K562 (cell line): ENCODE results near the gene KRAS. TPM values are rescaled to one million over a fixed set of nuclear protein-coding genes. Genes with fewer than 3 reads are reported as not detected.
A peak's percentile ranks its signal among the peaks of the same experiment; 100 is the strongest.

Experiments
- CBFA2T3 ChIP-seq: fragments of 450-650 bp; IDR thresholded peaks from 2 replicates; pipeline ENCODE4 v1.6.1; 2017
- CEBPB ChIP-seq: fragments of 450-650 bp; IDR thresholded peaks from 2 replicates; pipeline ENCODE4 v1.6.1; 2016; ENCODE audit warnings: missing genetic modification characterization, missing compliant biosample characterization
- DDX20 ChIP-seq: fragments of 450-650 bp; IDR thresholded peaks from 2 replicates; pipeline ENCODE4 v1.6.1; 2016; ENCODE audit warnings: missing genetic modification characterization, low read depth, mild to moderate bottlenecking, missing compliant biosample characterization, moderate library complexity
- IFI16 ChIP-seq: fragments of 250-450 bp; sonication (Bioruptor Pico); IDR thresholded peaks from 2 replicates; pipeline ENCODE4 v2.1.2; 2022; ENCODE audit warnings: mild to moderate bottlenecking, inconsistent platforms
- L3MBTL2 ChIP-seq: fragments of 450-650 bp; IDR thresholded peaks from 2 replicates; pipeline ENCODE4 v1.6.1; 2016; ENCODE audit warnings: mild to moderate bottlenecking, moderate library complexity
- NBN ChIP-seq: fragments of 450-650 bp; IDR thresholded peaks from 2 replicates; pipeline ENCODE4 v1.6.1; 2016; ENCODE audit warnings: low read depth, mild to moderate bottlenecking
- NCOA2 ChIP-seq, 2 experiments: fragments of 450-650 bp; IDR thresholded peaks; 2 replicates each; pipeline ENCODE4 v1.6.1; 2018; ENCODE audit warnings: mild to moderate bottlenecking in 2 of 2, moderate library complexity in 1 of 2; ENCODE audit not compliant: partially characterized antibody in 2 of 2
- NFATC3 ChIP-seq: fragments of 450-650 bp; IDR thresholded peaks from 2 replicates; pipeline ENCODE4 v1.6.1; 2017; ENCODE audit warnings: mild to moderate bottlenecking
- POLR2AphosphoS5 ChIP-seq: IDR thresholded peaks from 2 replicates; pipeline ENCODE4 v1.6.1; 2011; ENCODE audit warnings: mild to moderate bottlenecking, low read depth, low read length, moderate library complexity; ENCODE audit not compliant: control insufficient read depth, insufficient read depth
- RAD51 ChIP-seq: fragments of 450-650 bp; IDR thresholded peaks from 2 replicates; pipeline ENCODE4 v1.7.1; 2016; ENCODE audit warnings: low read depth, mild to moderate bottlenecking, borderline replicate concordance
- RBM22 ChIP-seq: fragments of 200-400 bp; formaldehyde crosslinking; IDR thresholded peaks from 2 replicates; pipeline ENCODE4 v1.6.1; 2018; ENCODE audit warnings: low read length, low read depth; ENCODE audit not compliant: poor library complexity, severe bottlenecking
- TAF7 ChIP-seq: fragments of 450-650 bp; IDR thresholded peaks from 2 replicates; pipeline ENCODE4 v1.6.1; 2016; ENCODE audit warnings: missing genetic modification characterization, missing compliant biosample characterization
- TGIF2 ChIP-seq: sonication (generic); formaldehyde crosslinking; IDR thresholded peaks from 2 replicates; pipeline ENCODE4 v1.8.1; 2022; ENCODE audit warnings: mild to moderate bottlenecking, missing genetic modification reagents, moderate library complexity
- ZBTB17 ChIP-seq: fragments of 450-650 bp; formaldehyde crosslinking; IDR thresholded peaks from 2 replicates; pipeline ENCODE4 v1.4.0; 2020; ENCODE audit warnings: mild to moderate bottlenecking
- ZEB2 ChIP-seq: fragments of 450-650 bp; IDR thresholded peaks from 2 replicates; pipeline ENCODE4 v1.6.1; 2016
- polyA plus RNA-seq, 8 experiments: library from polyadenylated mRNA; depleted of rRNA in 4 of 8; stranded (reverse) in 5 of 8; unstranded in 3 of 8; fragments of >200 nt; fragmentation: Nextera tagmentation in 2 of 8; fragmentation: Illumina TruSeq in 1 of 8; extraction: Ambion mirVana in 2 of 8; extraction: Trizol in 1 of 8; gene quantifications; 2 replicates each; pipeline versions ENCODE4 v1.2.1 to v1.2.3, GENCODE V29; 2011 to 2014; ENCODE audit warnings: inconsistent platforms in 1 of 8, missing spikeins in 1 of 8
- total RNA-seq, 7 experiments: library from RNA; depleted of rRNA in 6 of 7; stranded (reverse); fragments of >200 nt in 6 of 7; fragmentation: Illumina TruSeq in 2 of 7; extraction: Trizol in 2 of 7; gene quantifications; 2 replicates each; pipeline versions ENCODE4 v1.2.1 to v1.2.3, GENCODE V29; 2011 to 2021; ENCODE audit warnings: low replicate concordance in 1 of 7
- TF ChIP-seq, protein P1 (sequence below), 2 experiments: fragments of 450-650 bp in 1 of 2; IDR thresholded peaks; 2 replicates each; pipeline ENCODE4 v1.6.1; 2011 to 2017; ENCODE audit warnings: low read depth in 2 of 2, antibody characterized with exemption in 1 of 2, borderline replicate concordance in 1 of 2, low read length in 1 of 2, mild to moderate bottlenecking in 1 of 2, mixed read lengths in 1 of 2; ENCODE audit not compliant: control insufficient read depth in 1 of 2
- TF ChIP-seq, protein P2 (sequence below): IDR thresholded peaks from 2 replicates; pipeline ENCODE4 v1.6.1; 2016; ENCODE audit warnings: missing genetic modification characterization, missing compliant biosample characterization
- TF ChIP-seq, protein P3 (sequence below): sonication (generic); formaldehyde crosslinking; IDR thresholded peaks from 2 replicates; pipeline ENCODE4 v1.8.0; 2022; ENCODE audit warnings: missing genetic modification reagents, mild to moderate bottlenecking, borderline replicate concordance
- TF ChIP-seq, protein P4 (sequence below): fragments of 450-650 bp; conservative IDR thresholded peaks from 2 replicates; pipeline ENCODE4 v1.6.1; 2016; ENCODE audit warnings: missing genetic modification characterization, low read depth, mild to moderate bottlenecking, control low read depth, missing compliant biosample characterization

KRAS gene
- total and polyA plus RNA-seq, 9 of the 15 experiments (the other 6 are each of a cell fraction or from before 2014, with no cell fraction given) = 7.2 to 21.2 (median 12.7) TPM

DNA sequence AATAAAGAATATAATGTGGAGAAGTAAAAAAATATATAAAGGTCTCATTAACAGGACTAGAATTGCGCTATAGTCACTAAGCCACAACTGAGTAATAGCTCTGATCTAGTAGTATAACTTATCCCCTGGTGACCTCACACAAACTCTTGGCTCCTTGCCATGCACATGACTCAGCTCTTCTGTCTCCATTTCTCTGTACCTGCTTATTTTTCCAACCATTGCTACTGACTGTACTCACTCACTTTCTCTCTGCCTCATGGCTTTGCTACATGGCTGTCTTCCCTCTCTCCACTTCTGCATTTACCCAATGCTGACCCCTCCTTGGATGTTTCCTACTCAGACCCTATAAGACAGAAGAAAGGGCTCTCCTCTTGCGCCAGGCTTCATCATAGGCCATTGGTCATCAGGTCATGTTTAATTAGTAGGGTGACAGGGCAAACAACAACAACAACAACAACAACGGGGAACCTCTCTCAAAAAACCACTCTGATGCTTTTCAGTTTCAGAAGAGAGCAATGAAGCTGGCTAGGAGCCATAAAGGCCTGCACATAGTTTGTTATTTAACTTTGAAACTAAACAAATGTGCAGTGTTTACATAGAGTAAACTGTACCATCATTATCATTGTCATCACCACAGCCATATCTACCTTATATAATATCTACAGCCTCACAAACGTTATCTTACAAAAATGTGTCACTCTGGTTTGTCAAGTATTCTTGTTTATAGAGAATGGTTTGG lies 25.6 kb upstream of the KRAS start (continued):
- no peak for TF ChIP-seq IFI16 (CRISPR knock-in tag)
- TF ChIP-seq NBN = peak; percentile 36; the same call in 1 of the 2 replicates
- TF ChIP-seq ZBTB17 (CRISPR knock-in tag) = no peak
- peak; percentile 32; the same call in 1 of the 2 replicates for TF ChIP-seq L3MBTL2
- TF ChIP-seq TAF7 = peak; percentile 7; the same call in 1 of the 2 replicates
- TF ChIP-seq, protein P1, sequence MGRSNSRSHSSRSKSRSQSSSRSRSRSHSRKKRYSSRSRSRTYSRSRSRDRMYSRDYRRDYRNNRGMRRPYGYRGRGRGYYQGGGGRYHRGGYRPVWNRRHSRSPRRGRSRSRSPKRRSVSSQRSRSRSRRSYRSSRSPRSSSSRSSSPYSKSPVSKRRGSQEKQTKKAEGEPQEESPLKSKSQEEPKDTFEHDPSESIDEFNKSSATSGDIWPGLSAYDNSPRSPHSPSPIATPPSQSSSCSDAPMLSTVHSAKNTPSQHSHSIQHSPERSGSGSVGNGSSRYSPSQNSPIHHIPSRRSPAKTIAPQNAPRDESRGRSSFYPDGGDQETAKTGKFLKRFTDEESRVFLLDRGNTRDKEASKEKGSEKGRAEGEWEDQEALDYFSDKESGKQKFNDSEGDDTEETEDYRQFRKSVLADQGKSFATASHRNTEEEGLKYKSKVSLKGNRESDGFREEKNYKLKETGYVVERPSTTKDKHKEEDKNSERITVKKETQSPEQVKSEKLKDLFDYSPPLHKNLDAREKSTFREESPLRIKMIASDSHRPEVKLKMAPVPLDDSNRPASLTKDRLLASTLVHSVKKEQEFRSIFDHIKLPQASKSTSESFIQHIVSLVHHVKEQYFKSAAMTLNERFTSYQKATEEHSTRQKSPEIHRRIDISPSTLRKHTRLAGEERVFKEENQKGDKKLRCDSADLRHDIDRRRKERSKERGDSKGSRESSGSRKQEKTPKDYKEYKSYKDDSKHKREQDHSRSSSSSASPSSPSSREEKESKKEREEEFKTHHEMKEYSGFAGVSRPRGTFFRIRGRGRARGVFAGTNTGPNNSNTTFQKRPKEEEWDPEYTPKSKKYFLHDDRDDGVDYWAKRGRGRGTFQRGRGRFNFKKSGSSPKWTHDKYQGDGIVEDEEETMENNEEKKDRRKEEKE (IDR thresholded peaks at IDR 0.05; ENCODE audit: borderline replicate concordance in 1 of 2, control insufficient read depth in 1 of 2, low read depth in 2 of 2, low read length in 1 of 2) = no peak
- TF ChIP-seq, protein P2, sequence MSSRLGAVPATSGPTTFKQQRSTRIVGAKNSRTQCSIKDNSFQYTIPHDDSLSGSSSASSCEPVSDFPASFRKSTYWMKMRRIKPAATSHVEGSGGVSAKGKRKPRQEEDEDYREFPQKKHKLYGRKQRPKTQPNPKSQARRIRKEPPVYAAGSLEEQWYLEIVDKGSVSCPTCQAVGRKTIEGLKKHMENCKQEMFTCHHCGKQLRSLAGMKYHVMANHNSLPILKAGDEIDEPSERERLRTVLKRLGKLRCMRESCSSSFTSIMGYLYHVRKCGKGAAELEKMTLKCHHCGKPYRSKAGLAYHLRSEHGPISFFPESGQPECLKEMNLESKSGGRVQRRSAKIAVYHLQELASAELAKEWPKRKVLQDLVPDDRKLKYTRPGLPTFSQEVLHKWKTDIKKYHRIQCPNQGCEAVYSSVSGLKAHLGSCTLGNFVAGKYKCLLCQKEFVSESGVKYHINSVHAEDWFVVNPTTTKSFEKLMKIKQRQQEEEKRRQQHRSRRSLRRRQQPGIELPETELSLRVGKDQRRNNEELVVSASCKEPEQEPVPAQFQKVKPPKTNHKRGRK (tag) = no peak
- peak in 1 of 2 experiments; percentile 53 for TF ChIP-seq NCOA2 (IDR thresholded peaks at IDR 0.05; ENCODE audit: partially characterized antibody in 2 of 2)
- TF ChIP-seq CEBPB (tag) = peak; percentile 34; the same call in 1 of the 2 replicates
- TF ChIP-seq, protein P3, sequence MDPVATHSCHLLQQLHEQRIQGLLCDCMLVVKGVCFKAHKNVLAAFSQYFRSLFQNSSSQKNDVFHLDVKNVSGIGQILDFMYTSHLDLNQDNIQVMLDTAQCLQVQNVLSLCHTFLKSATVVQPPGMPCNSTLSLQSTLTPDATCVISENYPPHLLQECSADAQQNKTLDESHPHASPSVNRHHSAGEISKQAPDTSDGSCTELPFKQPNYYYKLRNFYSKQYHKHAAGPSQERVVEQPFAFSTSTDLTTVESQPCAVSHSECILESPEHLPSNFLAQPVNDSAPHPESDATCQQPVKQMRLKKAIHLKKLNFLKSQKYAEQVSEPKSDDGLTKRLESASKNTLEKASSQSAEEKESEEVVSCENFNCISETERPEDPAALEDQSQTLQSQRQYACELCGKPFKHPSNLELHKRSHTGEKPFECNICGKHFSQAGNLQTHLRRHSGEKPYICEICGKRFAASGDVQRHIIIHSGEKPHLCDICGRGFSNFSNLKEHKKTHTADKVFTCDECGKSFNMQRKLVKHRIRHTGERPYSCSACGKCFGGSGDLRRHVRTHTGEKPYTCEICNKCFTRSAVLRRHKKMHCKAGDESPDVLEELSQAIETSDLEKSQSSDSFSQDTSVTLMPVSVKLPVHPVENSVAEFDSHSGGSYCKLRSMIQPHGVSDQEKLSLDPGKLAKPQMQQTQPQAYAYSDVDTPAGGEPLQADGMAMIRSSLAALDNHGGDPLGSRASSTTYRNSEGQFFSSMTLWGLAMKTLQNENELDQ (CRISPR knock-in tag) = no peak
- no peak for TF ChIP-seq ZEB2
- TF ChIP-seq TGIF2 = no peak
- peak; percentile 76; the same call in 1 of the 2 replicates for TF ChIP-seq DDX20 (tag)
- peak; percentile 14; the same call in 1 of the 2 replicates for TF ChIP-seq CBFA2T3
- TF ChIP-seq POLR2AphosphoS5 = no peak
- TF ChIP-seq RBM22 = no peak
- TF ChIP-seq RAD51 = no peak
- TF ChIP-seq NFATC3 = peak; percentile 18; the same call in 1 of the 2 replicates
- TF ChIP-seq, protein P4, sequence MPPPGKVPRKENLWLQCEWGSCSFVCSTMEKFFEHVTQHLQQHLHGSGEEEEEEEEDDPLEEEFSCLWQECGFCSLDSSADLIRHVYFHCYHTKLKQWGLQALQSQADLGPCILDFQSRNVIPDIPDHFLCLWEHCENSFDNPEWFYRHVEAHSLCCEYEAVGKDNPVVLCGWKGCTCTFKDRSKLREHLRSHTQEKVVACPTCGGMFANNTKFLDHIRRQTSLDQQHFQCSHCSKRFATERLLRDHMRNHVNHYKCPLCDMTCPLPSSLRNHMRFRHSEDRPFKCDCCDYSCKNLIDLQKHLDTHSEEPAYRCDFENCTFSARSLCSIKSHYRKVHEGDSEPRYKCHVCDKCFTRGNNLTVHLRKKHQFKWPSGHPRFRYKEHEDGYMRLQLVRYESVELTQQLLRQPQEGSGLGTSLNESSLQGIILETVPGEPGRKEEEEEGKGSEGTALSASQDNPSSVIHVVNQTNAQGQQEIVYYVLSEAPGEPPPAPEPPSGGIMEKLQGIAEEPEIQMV (tag) = peak; percentile 83
